ENCODE measurements around the gene PARM1. TPM values are rescaled to one million over a fixed set of nuclear protein-coding genes. Genes with fewer than 3 reads are reported as not detected.

The PARM1 gene
- total and polyA plus RNA-seq, 2 of the 4 experiments (the other 2 are of a cell fraction), result 0.07 to 0.18 TPM

GRCh38 chr4:75036046-75036830 lies 103.3 kb downstream of the PARM1 start:
- no peak overlapping the region for H3K4me3 ChIP-seq (ENCODE audit: insufficient read depth, low read depth, low read length)
- no peak overlapping the region for H4K8ac ChIP-seq (ENCODE audit: low read depth in 2 of 2, low read length in 2 of 2)
- H3K27ac ChIP-seq (ENCODE audit: insufficient read depth, low read length), result no peak overlapping the region
- in situ Hi-C loops (cut with MboI; ENCODE audit: low sequenced_read_pairs), result no loop called here
- CTCF ChIA-PET, result no interaction called here
- no peak overlapping the region for H3K14ac ChIP-seq (replicated peaks; ENCODE audit: low read depth, low read length)
- POLR2A ChIA-PET (ENCODE audit: unreplicated experiment), result no interaction called here
- no CpG with 5 or more reads among the region's 3 CpGs for WGBS, 2 experiments (ENCODE audit: extremely low coverage in 2 of 2, insufficient read length in 1 of 2)
- H3K9me3 ChIP-seq (ENCODE audit: control insufficient read depth, insufficient read depth, low read length), result no peaks in the 10 kb centered on the region
- H2BK5ac ChIP-seq (ENCODE audit: low read depth, low read length, poor library complexity, severe bottlenecking), result no peak overlapping the region
- DNase-seq (no peak), ATAC-seq (ENCODE audit: low read depth) (no peak)
- no peak overlapping the region for H3K56ac ChIP-seq (ENCODE audit: extremely low read depth, insufficient read depth, low read length)
- dilution Hi-C loops (cut with HindIII; ENCODE audit: low sequenced_read_pairs, unreplicated experiment), result no loop called here
- TF ChIP-seq RFX5 (IDR thresholded peaks at IDR 0.05; ENCODE audit: low read depth, low read length) (no peak), RAD21 (IDR thresholded peaks at IDR 0.05; ENCODE audit: low read length) (no peak), ELK1 (IDR thresholded peaks at IDR 0.05; ENCODE audit: borderline replicate concordance, low read depth, low read length) (no peak), RCOR1 (IDR thresholded peaks at IDR 0.05; ENCODE audit: insufficient replicate concordance, low read length) (no peak)
- TF ChIP-seq, protein P1, sequence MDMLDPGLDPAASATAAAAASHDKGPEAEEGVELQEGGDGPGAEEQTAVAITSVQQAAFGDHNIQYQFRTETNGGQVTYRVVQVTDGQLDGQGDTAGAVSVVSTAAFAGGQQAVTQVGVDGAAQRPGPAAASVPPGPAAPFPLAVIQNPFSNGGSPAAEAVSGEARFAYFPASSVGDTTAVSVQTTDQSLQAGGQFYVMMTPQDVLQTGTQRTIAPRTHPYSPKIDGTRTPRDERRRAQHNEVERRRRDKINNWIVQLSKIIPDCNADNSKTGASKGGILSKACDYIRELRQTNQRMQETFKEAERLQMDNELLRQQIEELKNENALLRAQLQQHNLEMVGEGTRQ (IDR thresholded peaks at IDR 0.05; ENCODE audit: low read depth, low read length), result no peak
- no peak overlapping the region for H2AK5ac ChIP-seq (ENCODE audit: low read depth, low read length)
- no peak overlapping the region for H3K4me2 ChIP-seq (ENCODE audit: low read depth, low read length)
- no peaks in the 10 kb centered on the region for H3K9me1 ChIP-seq (ENCODE audit: insufficient read depth, low read length)
- H3K27me3 ChIP-seq (ENCODE audit: control insufficient read depth, insufficient read depth, low read length), result no peaks in the 10 kb centered on the region
- no peak overlapping the region for H3K9ac ChIP-seq (ENCODE audit: low read depth, low read length)
- no peak overlapping the region for H3K18ac ChIP-seq (ENCODE audit: low read depth, low read length)
- H3K79me1 ChIP-seq (ENCODE audit: low read depth in 1 of 2, low read length in 2 of 2), result no peaks in the 10 kb centered on the region
- no peak overlapping the region for H3K4ac ChIP-seq (ENCODE audit: low read depth, low read length)
- no peak overlapping the region for H2AK9ac ChIP-seq (replicated peaks; ENCODE audit: low read depth, low read length, poor library complexity)
- no peak overlapping the region for H2AFZ ChIP-seq (replicated peaks; ENCODE audit: low read length, poor library complexity)
- BruUV-seq (replicated peaks), result no TSS peak
- no peak overlapping the region for H2BK120ac ChIP-seq (ENCODE audit: low read depth, low read length)
- H4K20me1 ChIP-seq (ENCODE audit: insufficient read depth, low read length), result no peaks in the 10 kb centered on the region
- H3K4me1 ChIP-seq (ENCODE audit: control insufficient read depth, insufficient read depth, low read length), result no peaks in the 10 kb centered on the region
- H4K5ac ChIP-seq (ENCODE audit: low read depth, low read length), result no peak overlapping the region
- no peaks in the 10 kb centered on the region for H3K36me3 ChIP-seq (ENCODE audit: control insufficient read depth, insufficient read depth, low read length)
- no peak overlapping the region for H2BK15ac ChIP-seq (ENCODE audit: low read depth, low read length)
- intact Hi-C loops (cut with micrococcal nuclease), result no loop called here
- no peak overlapping the region for H3K23ac ChIP-seq (ENCODE audit: low read depth, low read length)
- H2BK20ac ChIP-seq (ENCODE audit: low read depth, low read length), result no peak overlapping the region
- no peak overlapping the region for H4K91ac ChIP-seq (ENCODE audit: insufficient read depth, low read depth, low read length)
